Adipose tissue (tissue), 3 donors: ENCODE data around the gene SCTR. TPM values are rescaled to one million over a fixed set of nuclear protein-coding genes. Genes with fewer than 3 reads are reported as not detected.

Source experiments
- H3K27ac ChIP-seq: one replicate; pipeline ENCODE4 v1.5.1; 2013; ENCODE audit warnings: low read depth, low read length
- WGBS, 3 donors: extraction: QIAGEN DNeasy Blood & Tissue Kit; methylation state at CpG; one replicate each; pipeline ENCODE4 v1.1.7; 2013; 5-methylcytosine and 5-hydroxymethylcytosine counted together
- polyA plus RNA-seq, 3 donors: library from polyadenylated mRNA; stranded (reverse); fragments of 200-250 nt; gene quantifications; one replicate each; pipeline ENCODE4 v1.2.3, GENCODE V29; 2013
- donor health status: healthy with polysubstance abuse.
- donor health status: Bipolar disorder and iron deficiency.
- donor health status: healthy.

Gene SCTR
- polyA plus RNA-seq, 3 donors: 0.65 to 59.8 TPM; not detected in 1

DNA sequence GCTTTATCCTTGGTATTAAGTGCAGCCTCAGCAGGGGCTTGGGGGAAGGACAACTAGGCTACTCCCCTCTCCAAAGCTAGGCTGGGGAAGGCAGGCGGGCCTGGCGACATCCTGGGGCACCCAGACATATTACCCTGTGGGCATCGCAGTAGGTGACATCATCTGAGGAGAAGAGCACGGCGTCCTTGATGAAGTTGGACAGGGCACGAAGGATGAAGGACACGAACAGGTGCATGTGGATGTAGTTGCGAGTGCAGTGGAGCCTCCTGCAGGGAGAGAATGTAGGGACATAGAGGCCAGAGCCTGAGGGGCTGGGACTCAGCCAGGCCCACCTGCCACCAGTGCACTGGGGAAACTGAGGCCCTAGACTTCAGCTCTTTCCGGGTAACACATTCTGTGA, 60.3 kb downstream of the SCTR start:
- H3K27ac ChIP-seq: no peak overlapping the region
- 89 to 95% (median 93%) methylated on average over 9 of the region's 9 CpGs for WGBS, 3 donors

DNA sequence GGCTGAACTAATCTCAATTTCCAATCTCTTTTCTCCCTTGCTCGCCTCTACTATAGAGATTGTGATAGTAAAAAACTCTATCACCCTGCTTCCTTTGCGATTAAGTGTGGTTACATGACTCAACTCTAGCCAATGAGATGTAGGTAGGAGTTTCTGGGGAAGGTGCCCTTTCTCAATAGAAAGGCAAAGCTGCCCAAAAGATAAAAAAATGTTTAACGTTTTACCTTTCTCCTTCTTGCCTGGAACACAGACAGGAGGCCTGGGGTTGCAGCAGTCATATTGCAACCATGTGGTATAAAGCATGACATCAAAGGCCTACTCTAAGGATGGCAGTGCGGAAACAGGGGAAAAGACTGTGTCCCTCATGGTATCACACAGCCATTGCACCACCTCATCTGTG, 61.1 kb downstream of the SCTR start:
- no peak overlapping the region for H3K27ac ChIP-seq
- WGBS, 3 donors: 60 to 83% (median 60%) methylated on average over 4 of the region's 4 CpGs

DNA sequence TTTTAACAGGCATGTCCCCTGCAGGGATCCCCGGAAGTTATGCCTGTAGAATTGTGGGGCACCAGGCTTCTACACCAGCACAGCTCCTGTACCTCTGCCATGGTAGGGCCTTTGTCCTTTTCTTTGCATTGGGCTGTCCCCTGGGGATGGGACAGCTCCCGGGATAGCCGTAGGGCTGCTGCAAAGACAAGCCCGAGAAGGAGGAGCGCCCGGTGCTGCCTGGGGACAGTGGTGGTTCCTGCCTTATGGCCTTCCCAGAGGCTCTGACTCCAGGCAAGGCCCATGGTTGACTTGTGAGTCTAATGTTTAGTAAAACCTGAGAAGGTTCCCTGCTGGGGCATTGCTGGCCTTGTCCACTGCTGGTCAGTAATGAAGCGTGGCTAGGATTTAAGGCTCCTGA, 61.7 kb downstream of the SCTR start:
- H3K27ac ChIP-seq: no peak overlapping the region

DNA sequence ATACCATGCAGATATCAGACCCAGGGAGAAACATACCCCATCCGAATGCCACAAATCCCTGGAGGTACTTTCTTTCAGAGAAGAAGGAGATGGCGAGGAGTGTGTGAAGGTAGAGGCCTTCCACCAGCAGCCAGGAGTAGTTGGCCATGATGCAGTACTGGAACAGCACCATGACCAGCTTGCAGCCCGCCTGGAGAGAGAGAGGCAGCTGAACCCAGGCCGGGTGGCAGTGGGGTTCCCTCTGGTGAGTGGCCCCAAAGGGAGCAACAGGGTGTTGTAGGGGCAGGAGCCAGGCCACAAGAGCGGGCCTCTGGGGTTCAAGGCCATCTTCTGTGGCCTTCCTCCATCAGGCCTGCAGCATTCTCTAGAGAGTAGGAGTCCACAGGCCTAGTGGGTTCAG, 62.5 kb downstream of the SCTR start:
- WGBS, 3 donors: 94 to 98% (median 95%) methylated on average over 5 of the region's 5 CpGs

More for the DNA sequence above, 61.7 kb downstream of the SCTR start:
- WGBS, 3 donors: 91 to 99% (median 94%) methylated on average over 7 of the region's 7 CpGs

DNA sequence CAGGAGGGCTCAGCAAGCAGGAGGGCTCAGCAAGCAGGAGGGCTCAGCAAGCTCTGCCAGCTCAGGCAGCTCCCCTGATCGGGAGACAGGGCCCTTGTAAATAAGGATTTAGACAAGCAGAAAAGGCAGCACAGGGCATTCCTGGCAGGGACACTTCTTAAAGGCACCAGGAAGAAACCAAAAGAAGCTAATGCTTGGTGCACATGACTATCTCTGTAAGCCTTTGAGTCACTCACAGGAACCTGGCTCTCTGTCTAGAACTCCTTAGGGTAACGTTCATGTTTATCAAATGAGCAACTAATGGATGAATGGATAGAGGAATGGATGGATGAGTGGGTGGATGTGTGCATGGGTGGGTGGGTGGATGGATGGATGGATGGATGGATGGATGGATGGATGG, 64.2 kb downstream of the SCTR start:
- no peak overlapping the region for H3K27ac ChIP-seq
- 70 to 77% (median 73%) methylated on average over 2 of the region's 2 CpGs for WGBS, 3 donors

More for the DNA sequence above, 62.5 kb downstream of the SCTR start:
- H3K27ac ChIP-seq: no peak overlapping the region

DNA sequence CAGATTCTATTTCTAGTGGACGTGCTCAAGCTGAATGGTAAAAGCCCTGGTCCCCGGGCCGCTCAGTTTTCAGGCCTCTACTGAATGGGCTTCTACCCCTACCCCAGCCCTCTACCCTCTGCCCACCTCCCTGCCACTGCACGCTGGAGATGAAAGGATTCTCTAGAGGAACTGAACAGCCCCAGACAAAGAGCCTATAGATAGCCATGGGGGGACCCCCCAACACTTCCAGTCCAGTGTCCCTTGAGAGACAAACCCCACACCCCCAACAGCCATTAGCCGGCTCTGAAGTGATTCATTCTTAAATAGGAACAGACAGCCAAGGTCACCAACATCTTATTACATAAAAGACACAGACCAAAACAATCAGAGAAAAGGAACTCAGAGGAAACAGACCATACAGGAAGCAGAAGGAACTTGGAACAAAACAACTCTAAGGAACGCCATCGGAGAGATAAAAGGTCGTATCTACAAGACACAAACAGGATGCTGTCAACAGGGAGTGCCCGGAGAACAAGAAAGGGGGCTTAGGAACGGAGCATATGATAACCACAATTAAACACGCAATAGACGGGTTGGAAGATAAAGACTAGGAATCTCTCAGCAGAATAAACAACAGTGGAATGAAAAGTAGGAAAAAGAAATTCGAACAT, 69.1 kb downstream of the SCTR start:
- H3K27ac ChIP-seq: no peak overlapping the region
- WGBS, 3 donors: 40 to 65% (median 40%) methylated on average over 13 of the region's 13 CpGs

DNA sequence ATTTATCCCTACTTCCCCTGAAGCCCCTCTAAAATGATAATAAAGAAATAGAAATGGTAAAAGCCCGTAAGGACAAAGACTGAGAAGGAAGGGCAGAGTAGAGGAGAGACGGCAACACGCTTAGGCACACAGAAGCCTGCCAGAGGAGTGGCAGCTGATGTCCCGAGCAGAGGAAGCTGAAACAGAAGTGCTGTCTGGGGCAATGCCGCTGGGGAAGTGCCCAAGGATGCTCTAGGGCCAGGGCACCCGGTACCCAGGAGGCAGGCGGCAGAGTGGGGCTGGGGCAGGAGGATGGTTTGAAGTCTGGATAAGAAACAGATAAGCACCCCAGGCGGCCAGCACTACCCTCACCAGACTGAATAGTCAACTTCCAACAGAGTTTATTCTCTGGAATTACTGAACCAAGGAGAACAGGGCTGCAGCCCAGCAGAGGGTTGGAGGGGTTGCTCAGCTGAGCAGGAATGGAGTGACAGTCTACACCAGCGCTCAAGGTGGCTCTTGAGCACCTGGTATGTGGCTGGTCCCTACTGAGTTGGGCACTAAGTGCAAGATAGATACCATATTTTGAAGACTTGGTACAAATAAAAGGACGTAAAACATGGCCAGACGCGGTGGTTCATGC, 70.2 kb downstream of the SCTR start:
- H3K27ac ChIP-seq: no peak overlapping the region
- 66 to 83% (median 75%) methylated on average over 12 of the region's 12 CpGs for WGBS, 3 donors

DNA sequence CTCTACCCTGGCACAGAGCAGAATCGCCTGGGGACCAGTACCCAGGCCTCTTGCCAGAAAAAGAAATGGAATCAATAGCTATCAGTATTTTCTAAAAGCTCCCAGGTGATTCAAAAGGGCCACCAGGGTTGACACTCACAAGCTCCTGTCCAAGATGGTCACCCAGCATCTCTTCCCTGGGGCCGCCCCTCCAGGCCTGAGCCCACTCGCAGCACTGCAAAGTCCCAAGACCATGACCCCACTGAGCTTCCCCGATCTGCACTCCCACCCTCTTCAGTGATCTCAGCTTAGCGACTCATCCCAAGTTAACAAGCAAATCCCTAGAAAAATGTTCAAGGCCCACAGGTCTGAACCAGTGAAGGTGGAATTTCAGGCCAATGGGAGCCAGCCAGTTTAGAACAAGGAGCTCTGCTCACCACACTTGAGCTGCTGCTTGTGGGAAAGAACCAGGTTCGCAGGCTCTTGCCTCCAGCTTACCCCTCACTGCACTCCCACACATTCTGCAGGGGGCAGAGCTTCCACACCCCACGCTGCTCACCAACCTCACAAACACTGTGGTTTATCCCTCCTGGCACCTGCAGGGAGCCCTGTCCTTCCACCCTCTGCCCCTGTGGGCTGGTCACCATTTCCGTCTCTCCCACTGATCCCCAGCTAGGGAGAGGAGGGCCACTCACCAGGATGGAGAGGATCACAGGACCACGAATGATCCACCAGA, 72.8 kb downstream of the SCTR start:
- no peak overlapping the region for H3K27ac ChIP-seq
- 89 to 90% (median 89%) methylated on average over 9 of the region's 9 CpGs for WGBS, 3 donors

DNA sequence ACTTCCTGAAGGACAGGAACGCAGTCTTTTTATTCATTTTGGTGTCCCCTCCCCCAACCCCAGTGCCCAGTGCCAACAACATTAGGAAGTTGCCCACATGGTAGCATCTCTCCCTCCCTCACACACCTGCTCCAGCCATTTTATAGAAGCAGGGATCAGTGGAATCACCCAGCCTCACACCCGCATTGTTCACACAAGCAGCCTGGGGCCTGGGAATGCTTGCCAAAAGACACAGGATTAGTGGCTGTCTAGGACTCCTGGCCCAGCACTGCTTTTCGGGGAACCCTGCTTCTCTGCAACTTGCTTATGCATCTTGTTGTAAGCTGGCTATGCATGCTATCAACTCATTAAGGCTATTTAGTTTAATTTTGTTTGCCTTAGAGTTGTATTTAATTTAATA, 74.8 kb downstream of the SCTR start:
- no peak overlapping the region for H3K27ac ChIP-seq
- 80 to 85% (median 82%) methylated on average over 3 of the region's 3 CpGs for WGBS, 3 donors

DNA sequence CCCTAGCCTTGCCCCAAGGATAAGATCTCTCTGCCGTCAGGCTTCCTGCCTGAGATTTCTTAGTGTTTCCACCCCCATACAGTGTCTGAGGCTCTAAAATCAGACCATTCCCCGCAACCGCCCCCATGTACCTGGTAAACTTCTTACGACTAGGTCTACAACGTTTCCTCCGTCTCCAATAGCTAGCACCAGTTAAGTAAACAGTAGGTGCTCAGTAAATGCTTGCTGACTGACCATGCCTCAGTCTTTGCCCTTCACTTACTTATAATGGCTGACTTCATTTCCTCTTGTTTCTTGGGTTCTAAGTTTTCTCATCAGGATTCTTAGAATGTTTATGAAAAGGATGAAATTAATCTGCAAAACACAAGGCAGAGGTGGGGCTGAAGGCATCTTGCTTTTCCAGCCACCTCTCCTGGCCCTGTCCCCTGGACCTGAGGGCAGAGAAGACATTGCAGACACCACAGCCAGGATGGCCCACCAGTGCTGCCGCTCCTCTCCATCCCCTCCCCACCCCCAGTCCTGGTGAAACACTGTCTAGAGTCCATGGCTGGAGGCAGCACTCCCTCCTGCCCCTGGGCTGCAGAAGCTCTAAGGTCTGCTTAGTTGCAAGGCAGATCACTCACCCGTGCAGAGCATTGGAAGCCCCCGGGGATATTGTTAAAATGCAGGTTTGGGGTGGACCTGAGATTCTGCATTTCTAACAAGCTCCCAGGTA, 75.7 kb downstream of the SCTR start:
- 82 to 87% (median 82%) methylated on average over 9 of the region's 9 CpGs for WGBS, 3 donors
- no peak overlapping the region for H3K27ac ChIP-seq

DNA sequence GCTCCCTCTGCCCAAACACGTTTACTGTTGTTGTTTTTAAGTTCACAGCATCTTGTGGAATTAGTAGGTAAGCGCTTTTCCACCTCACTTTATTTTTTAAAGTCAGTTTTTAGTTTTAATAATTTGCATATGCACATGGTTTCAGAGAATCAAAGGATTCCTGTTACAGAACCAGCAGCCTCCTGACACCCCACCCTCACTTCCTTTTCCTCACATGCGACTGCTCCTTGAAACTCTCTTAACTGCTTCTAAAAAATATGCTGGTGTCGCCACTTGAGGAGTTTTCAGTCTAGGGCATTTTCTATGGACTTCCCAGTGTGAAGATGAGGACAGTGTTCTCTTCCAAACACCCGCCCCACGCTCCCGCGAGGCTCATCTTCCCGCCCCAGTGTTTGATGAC, 78.2 kb downstream of the SCTR start:
- 52 to 89% (median 58%) methylated on average over 9 of the region's 9 CpGs for WGBS, 3 donors
- H3K27ac ChIP-seq: no peak overlapping the region

DNA sequence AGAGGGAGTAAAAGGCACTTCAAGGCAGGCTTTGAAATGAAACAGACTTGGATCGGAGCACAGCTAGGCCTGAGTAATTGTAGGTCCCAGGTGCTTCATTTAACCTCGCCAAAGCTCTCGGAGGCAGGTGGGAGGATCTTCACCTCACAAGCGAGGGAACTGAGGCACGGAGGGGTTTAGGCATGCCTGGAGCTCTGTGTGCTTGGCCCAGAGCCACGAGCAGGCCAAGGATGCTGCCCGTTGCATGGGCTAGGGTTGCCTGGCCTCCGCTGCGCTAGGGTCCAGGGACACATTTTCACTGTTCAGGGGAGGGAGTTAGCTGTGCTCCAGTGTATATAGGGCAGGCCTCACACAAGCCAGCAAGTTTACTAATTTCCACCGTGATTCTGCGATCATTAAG, 81.4 kb downstream of the SCTR start:
- WGBS, 3 donors: 89 to 92% (median 92%) methylated on average over 11 of the region's 11 CpGs
- no peak overlapping the region for H3K27ac ChIP-seq

DNA sequence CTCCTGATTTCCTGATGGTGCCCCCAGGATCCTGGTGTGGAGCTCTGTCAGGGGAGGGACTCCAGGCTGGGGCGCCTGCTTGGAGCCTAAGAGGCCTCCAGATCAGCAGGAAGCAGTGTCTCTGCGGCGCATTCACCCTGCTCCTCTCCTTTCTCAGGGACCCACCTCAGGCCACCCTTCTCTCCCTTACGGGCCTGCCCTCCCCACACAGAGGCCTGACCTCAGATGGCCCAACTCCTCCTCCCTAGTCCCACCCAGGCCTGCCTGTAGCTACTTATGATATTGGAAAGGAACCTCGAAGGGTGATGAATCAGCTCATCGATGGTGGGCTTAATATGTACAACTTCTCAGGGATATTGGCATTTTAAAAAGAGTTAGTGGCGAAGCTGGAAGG, 82.1 kb downstream of the SCTR start:
- no peak overlapping the region for H3K27ac ChIP-seq
- 76 to 89% (median 85%) methylated on average over 7 of the region's 7 CpGs for WGBS, 3 donors

DNA sequence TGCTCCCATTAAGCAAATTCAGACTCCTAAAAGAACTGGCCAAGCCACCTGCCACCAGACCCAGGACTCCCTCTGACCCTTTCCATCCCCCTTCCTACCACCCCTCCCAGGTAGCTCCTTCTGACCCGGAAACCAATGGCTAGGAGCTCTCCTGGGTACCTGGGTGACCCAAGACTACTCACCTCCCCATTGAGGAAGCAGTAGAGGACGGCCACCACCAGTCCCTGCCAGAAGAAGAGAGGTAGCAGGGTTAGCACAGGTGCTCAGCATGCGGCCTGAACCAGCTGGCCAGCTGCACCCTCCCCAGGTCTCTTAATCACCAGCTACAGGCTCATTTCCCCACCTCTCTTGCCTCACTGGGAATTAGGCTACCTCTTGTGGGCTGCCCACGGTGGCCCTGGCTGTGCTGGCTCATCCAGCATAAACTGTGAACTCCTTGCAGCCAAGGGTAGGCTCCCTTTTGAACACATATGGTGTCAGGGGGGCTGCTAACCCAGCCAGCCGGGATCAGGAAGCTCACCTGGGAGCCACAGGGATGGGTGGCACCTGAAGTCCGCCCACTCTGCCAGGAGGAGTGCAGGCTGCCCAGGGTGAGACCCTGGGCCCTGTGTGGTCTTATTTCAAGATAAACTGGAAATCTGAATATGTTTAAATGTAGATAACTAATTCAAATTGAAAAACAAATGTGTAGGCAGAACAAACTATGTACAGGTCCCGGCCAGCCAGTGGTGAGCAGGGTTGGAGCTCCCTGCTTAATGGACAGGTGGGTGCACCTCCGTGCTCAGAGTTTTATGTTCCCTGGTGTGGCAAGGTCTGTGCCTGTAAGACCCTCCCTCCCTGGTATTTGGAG, 82.7 kb downstream of the SCTR start:
- 82 to 85% (median 84%) methylated on average over 8 of the region's 8 CpGs for WGBS, 3 donors
- H3K27ac ChIP-seq: no peak overlapping the region

DNA sequence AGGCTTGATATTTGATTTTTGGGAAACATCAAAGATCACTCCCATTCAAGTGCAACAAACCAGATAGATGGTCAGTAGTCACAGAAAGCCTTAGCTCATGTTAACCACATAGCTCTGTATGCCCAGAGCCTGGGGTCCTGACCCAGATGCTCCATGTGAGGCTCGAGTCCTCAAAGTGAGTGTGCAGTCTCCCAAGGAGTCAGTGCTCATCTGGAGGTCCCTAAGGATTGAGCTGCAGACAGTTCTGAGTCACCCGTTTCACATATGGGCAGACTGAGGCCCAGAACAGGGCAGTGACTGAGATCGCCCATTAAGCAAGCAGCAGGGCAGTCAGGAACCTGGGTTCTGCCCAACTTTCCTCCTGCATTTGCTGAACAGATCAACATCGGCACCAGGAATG, 83.4 kb downstream of the SCTR start:
- H3K27ac ChIP-seq: no peak overlapping the region
- 77 to 80% (median 79%) methylated on average over 4 of the region's 4 CpGs for WGBS, 3 donors

DNA sequence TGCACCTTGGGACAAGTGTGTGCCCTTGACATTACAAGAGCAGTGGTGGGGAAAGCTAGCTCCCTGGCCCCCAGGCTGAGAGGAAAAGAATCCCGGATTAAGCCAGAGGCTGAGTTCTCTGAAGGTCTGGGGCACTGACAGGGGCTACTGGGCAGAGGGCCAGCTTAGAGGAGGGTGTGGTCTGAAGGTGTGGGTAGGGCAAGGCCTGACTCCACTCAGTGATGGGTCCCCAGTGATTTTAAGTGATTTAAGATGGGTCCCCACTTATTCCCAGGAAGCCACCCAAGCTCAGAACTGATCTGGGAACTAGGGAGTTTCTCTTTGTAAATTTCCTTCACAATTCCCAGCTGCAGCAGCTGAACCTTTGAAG, 83.8 kb downstream of the SCTR start:
- 45 to 60% (median 50%) methylated on average over 1 of the region's 1 CpG for WGBS, 3 donors
- no peak overlapping the region for H3K27ac ChIP-seq

DNA sequence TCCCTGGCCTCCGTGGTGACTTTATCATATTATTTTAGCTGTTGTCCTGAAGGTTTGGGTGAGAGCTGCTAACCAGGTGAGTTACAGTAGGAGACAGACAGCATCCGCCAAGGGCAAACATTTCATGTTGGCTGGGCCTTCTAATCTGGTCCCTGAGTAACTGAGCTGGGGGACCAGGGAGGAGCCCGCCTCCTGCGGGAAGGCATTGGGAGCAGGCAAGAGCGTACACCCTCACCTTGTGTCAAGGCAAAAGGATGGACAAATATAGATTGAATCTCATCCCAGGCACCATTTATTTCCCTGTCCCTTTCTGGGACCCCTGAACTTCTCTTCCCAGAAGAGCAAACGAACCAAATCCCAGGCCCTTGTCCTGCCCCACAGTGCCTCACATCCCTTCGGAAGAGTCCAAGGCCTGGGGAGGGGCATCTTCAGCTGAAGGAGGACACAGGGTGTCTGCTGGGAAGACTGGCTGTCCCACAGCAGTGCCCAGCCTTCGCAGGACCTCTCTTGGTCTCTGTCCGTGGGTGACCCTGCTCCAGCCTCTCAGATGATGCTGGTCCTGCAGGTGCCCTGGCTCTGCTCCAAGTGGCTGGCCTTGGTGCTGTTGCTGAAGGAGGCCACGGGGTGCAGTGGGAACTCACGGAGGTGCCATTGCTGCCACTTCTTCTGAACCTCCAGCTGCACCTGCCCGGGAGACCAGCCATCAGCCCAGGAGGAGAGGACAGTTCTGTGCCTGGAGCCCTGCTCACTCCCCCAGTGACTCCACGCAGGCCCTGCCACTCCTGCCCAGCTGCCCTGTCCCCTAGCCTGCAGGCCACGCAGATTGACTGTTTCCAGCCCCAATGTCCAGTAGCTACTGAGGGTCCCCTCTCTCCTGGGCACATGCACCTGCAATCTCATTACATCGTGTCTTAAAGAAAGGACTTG, 84.4 kb downstream of the SCTR start:
- H3K27ac ChIP-seq: no peak overlapping the region
- WGBS, 3 donors: 68 to 86% (median 80%) methylated on average over 15 of the region's 15 CpGs
